ENCODE results near the gene MS4A3.

DNA sequence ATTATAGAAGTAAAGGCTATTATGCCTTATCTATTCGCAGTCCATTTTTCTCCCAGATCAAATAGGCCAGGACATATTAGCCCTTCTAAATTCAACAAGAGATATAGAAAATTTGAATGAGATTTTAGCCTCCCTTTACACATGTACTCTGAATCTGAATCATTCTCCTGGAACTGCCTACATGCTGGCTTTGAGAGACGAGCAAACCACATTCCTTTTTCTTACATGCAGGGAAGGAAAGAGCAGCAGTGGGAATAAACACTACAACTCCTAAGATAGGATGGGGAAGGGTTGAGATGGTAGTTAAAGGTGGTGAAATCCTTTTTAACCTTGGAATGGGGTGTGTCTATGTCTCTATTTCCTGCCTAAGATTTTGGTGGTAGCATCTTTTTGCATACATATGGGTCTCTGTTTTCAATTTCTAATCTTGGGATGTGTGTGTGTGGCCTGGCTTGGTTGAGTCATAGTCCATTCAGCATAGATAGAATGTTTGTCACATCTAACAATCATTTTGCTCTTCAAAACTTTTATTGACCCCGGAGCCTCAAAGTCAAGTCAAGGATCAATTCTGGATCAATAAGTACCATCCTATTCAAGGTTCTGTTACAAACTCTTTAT, 27.3 kb upstream of the MS4A3 start:
- TF ChIP-seq, protein P1, sequence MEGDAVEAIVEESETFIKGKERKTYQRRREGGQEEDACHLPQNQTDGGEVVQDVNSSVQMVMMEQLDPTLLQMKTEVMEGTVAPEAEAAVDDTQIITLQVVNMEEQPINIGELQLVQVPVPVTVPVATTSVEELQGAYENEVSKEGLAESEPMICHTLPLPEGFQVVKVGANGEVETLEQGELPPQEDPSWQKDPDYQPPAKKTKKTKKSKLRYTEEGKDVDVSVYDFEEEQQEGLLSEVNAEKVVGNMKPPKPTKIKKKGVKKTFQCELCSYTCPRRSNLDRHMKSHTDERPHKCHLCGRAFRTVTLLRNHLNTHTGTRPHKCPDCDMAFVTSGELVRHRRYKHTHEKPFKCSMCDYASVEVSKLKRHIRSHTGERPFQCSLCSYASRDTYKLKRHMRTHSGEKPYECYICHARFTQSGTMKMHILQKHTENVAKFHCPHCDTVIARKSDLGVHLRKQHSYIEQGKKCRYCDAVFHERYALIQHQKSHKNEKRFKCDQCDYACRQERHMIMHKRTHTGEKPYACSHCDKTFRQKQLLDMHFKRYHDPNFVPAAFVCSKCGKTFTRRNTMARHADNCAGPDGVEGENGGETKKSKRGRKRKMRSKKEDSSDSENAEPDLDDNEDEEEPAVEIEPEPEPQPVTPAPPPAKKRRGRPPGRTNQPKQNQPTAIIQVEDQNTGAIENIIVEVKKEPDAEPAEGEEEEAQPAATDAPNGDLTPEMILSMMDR (IDR thresholded peaks at IDR 0.05; ENCODE audit: low read depth, low read length) = no peak
- no peak for TF ChIP-seq EZH2phosphoT487 (IDR thresholded peaks at IDR 0.05; ENCODE audit: low read depth)

Data from OCI-LY3 (cell line).